Gastroesophageal sphincter (tissue), 3 donors: Measurements from ENCODE around the gene LARP6.
"Not testable (repeated sequence)": the region's sequence is repeated elsewhere in the genome, so short reads cannot be mapped to it uniquely, and the experiment has no call there.

Source experiments
- EP300 ChIP-seq: sonication (generic); formaldehyde crosslinking; IDR thresholded peaks from one replicate; pipeline ENCODE4 v1.6.1; 2017; ENCODE audit warnings: antibody characterized with exemption, mild to moderate bottlenecking
- TF ChIP-seq, protein P1 (sequence below), 4 experiments: fragments of 200-600 bp in 2 of 4; fragments of 450-650 bp in 2 of 4; sonication (generic) in 1 of 4; IDR thresholded peaks; one replicate each; pipeline ENCODE4 v1.5.1; 2017 to 2019; ENCODE audit warnings: antibody characterized with exemption in 4 of 4, mild to moderate bottlenecking in 2 of 4, moderate library complexity in 2 of 4

DNA sequence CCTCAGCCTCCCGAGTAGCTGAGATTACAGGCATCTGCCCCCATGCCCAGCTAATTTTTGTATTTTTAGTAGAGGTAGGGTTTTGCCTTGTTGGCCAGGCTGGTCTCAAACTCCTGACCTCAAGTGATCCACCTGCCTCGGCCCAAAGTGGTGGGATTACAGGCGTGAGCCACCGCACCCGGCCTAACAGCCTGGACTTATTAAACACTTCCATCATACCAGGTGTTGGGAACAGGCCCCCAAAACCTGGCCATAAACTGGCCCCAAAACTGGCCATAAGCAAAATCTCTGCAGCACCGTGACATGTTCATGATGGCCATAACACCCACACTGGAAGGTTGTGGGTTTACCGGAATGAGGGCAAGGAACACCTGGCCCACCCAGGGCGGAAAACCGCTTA is 49.6 kb downstream of the LARP6 start:
- not testable (repeated sequence) for TF ChIP-seq EP300
- TF ChIP-seq, protein P1, sequence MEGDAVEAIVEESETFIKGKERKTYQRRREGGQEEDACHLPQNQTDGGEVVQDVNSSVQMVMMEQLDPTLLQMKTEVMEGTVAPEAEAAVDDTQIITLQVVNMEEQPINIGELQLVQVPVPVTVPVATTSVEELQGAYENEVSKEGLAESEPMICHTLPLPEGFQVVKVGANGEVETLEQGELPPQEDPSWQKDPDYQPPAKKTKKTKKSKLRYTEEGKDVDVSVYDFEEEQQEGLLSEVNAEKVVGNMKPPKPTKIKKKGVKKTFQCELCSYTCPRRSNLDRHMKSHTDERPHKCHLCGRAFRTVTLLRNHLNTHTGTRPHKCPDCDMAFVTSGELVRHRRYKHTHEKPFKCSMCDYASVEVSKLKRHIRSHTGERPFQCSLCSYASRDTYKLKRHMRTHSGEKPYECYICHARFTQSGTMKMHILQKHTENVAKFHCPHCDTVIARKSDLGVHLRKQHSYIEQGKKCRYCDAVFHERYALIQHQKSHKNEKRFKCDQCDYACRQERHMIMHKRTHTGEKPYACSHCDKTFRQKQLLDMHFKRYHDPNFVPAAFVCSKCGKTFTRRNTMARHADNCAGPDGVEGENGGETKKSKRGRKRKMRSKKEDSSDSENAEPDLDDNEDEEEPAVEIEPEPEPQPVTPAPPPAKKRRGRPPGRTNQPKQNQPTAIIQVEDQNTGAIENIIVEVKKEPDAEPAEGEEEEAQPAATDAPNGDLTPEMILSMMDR (IDR thresholded peaks at IDR 0.05), result not testable (repeated sequence)
